ENCODE data around the gene ADAMTS3. TPM values are rescaled to one million over a fixed set of nuclear protein-coding genes. Genes with fewer than 3 reads are reported as not detected.

ADAMTS3 gene
- total RNA-seq, 4 donors from 2014 or later: 0.54 to 1.7 TPM; not detected in 2

GRCh38 chr4:72318421-72319170 lies 250.4 kb downstream of the ADAMTS3 start:
- Histone ChIP-seq H3K4me3 (no peak overlapping the region), H3K27me3 (no peaks in the 10 kb centered on the region), H3K36me3 (no peaks in the 10 kb centered on the region), H3K4me1 (no peaks in the 10 kb centered on the region), H3K27ac (no peak overlapping the region), H3K9me3 (no peaks in the 10 kb centered on the region)
- DNase-seq: no peak
- TF ChIP-seq, protein P1, sequence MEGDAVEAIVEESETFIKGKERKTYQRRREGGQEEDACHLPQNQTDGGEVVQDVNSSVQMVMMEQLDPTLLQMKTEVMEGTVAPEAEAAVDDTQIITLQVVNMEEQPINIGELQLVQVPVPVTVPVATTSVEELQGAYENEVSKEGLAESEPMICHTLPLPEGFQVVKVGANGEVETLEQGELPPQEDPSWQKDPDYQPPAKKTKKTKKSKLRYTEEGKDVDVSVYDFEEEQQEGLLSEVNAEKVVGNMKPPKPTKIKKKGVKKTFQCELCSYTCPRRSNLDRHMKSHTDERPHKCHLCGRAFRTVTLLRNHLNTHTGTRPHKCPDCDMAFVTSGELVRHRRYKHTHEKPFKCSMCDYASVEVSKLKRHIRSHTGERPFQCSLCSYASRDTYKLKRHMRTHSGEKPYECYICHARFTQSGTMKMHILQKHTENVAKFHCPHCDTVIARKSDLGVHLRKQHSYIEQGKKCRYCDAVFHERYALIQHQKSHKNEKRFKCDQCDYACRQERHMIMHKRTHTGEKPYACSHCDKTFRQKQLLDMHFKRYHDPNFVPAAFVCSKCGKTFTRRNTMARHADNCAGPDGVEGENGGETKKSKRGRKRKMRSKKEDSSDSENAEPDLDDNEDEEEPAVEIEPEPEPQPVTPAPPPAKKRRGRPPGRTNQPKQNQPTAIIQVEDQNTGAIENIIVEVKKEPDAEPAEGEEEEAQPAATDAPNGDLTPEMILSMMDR (IDR thresholded peaks at IDR 0.05): no peak
- no peak for TF ChIP-seq POLR2A (IDR thresholded peaks at IDR 0.05)

- no peaks in the 10 kb centered on the region for H3K27me3 ChIP-seq
- no peak for DNase-seq
- no peaks in the 10 kb centered on the region for H3K36me3 ChIP-seq
- TF ChIP-seq, protein P1 (IDR thresholded peaks at IDR 0.05): no peak
- no peak for TF ChIP-seq POLR2A (IDR thresholded peaks at IDR 0.05)
- no peaks in the 10 kb centered on the region for H3K4me1 ChIP-seq
- H3K4me3 ChIP-seq: no peak overlapping the region
- H3K27ac ChIP-seq: no peak overlapping the region
- H3K9me3 ChIP-seq: no peaks in the 10 kb centered on the region
These were observed 254.2 kb downstream of the ADAMTS3 start for GRCh38 chr4:72314869-72315268.

DNA sequence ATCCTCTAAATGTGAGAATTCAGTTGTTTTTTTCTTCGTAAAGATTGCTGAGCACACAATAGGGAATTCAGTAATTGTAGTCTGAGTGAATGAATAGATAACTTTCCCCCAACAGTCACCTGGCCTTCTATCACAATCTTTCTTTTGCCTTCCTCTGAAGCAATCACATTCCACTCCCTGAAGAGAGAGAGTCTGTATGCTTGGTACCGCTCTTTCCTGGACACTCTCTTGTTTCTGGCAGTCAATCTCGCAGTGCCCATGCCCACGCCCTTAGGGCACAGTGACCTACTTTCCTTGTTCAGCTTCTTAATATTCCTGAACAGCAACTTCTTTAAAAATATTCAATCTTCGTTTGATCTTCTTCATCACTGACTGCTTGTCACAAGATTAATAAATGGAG lies 255.9 kb downstream of the ADAMTS3 start:
- H3K27ac ChIP-seq: no peak overlapping the region
- H3K4me3 ChIP-seq: no peak overlapping the region
- DNase-seq: no peak
- H3K9me3 ChIP-seq: no peaks in the 10 kb centered on the region
- H3K36me3 ChIP-seq: no peaks in the 10 kb centered on the region
- no peaks in the 10 kb centered on the region for H3K4me1 ChIP-seq
- TF ChIP-seq, protein P1 (IDR thresholded peaks at IDR 0.05): no peak
- no peak for TF ChIP-seq POLR2A (IDR thresholded peaks at IDR 0.05)
- no peaks in the 10 kb centered on the region for H3K27me3 ChIP-seq

- Histone ChIP-seq H3K27ac (peak overlapping the region in 1 of 4 donors; percentile 62), H3K4me3 (no peak overlapping the region), H3K36me3 (no peaks in the 10 kb centered on the region), H3K9me3 (no peaks in the 10 kb centered on the region), H3K27me3 (no peaks in the 10 kb centered on the region), H3K4me1 (no peaks in the 10 kb centered on the region)
- no peak for TF ChIP-seq POLR2A (IDR thresholded peaks at IDR 0.05)
- TF ChIP-seq, protein P1 (IDR thresholded peaks at IDR 0.05): no peak
- DNase-seq: peak in 1 of 3 donors; percentile 51
These were observed 256.9 kb downstream of the ADAMTS3 start for GRCh38 chr4:72312032-72312650.

GRCh38 chr4:72311291-72311690 lies 257.7 kb downstream of the ADAMTS3 start:
- no peaks in the 10 kb centered on the region for H3K36me3 ChIP-seq
- H3K4me1 ChIP-seq: no peaks in the 10 kb centered on the region
- TF ChIP-seq, protein P1 (IDR thresholded peaks at IDR 0.05): no peak
- no peak for TF ChIP-seq POLR2A (IDR thresholded peaks at IDR 0.05)
- no peaks in the 10 kb centered on the region for H3K9me3 ChIP-seq
- DNase-seq: no peak
- no peak overlapping the region for H3K4me3 ChIP-seq
- no peak overlapping the region for H3K27ac ChIP-seq
- no peaks in the 10 kb centered on the region for H3K27me3 ChIP-seq
